ENCODE results near the gene NGFR. TPM values are rescaled to one million over a fixed set of nuclear protein-coding genes. Genes with fewer than 3 reads are reported as not detected.

NGFR gene
- polyA plus RNA-seq, 5 donors = 8.1 to 22.2 (median 10.5) TPM

- DNase-seq = no peak
Observed at GRCh38 chr17:49514071-49514721, 19.1 kb downstream of the NGFR start.

DNA sequence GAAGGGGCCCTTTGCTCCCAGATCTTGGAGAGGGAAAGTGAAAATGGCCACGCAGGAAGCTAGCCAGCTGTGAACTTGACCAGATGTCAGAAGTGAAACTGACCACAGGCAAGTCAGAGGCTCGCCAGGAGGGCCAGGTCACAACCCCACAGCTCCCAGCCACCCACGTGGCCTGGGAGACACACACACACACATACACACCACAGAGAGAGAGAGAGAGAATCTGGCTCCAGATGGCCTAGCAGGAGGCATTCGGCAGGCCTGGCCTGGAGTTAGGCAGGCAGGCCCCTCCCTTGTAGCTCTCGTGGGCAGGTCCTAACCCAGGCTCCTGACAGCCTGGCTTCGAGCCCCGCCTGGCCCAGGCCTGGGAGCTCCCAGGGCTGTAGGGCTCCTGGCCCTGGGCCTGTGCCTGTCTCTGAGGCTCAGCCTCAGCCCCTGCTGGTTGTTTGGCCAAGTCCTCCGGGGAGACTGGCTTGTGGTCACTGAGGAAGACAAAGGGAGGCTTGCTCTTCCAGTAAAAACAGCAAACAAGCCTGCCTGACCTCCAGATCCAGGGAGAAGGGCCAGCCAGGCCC is 20.2 kb downstream of the NGFR start:
- DNase-seq = peak; percentile 79 to 81

DNA sequence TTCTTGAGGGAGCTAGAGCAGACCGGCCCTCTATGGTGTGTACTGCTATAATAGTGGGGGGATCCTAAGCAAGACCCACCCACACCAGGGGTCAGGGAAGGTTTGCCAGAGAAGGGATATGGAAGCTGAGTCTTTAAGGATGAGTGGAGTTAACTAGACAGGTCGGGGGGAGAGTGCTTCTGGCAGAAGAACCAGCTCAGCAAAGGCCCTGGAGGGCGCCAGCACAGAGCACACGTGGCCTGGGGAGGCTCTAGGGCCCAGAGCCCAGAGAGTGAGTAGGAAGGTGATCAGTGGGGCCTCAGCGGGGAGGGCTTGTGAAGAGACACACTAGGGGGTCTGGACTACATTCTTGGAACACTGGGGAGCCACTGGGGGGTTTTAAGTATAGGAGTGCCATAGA is 21.1 kb downstream of the NGFR start:
- DNase-seq = no peak

DNA sequence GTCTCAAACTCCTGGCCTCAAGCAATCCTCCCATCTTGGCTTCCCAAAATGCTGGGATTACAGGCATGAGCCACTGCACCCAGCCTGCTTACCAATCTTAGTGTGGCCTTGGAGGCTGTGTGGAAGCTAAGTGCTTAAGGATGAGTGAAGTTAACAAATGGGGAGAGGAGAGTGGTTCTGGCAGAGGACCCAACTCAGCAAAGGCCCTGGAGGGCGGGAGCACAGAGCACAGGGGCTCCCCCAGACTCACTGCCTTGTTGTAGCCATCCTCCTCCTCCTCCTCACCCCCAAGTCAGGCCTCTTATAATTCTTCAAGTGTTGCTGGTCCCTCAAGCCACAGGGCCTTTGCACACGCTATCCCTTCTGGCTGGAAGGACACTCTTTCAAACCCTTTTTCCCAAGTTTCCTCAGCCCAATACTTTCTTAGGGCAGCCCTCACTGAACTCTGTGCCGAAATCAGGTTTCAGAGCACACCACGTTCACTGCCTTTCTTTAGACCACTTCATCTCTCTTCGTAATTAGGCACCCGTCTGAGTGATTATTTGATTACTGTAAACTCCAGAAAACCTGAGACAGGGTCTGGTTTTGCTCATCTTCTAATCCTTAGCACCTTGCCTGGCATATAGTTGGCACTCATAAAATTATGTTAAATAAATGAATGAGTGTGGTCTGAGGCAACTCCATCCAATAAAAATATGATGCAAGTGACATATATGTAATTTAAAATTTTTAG is 23.4 kb downstream of the NGFR start:
- DNase-seq = no peak

DNA sequence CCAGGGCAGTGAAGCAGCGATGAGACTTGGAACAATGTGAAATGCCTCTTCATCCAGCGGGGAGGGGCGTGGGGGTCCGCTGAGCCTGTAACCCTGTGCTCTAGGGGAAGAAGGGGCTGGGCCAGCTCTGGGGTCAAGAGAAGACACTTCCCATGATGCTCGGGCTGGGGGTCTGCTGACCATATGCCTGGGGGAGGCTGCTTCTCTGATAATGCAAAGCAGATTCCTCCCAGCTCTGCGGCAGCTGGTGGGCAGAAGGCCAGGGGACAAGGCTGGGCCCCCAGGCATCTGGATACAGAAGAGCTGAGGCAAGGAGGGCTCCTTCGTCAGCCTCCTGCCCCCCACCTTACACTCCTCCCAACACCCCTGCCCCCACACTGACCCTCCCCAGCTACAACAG is 24.7 kb downstream of the NGFR start:
- no peak for DNase-seq

DNA sequence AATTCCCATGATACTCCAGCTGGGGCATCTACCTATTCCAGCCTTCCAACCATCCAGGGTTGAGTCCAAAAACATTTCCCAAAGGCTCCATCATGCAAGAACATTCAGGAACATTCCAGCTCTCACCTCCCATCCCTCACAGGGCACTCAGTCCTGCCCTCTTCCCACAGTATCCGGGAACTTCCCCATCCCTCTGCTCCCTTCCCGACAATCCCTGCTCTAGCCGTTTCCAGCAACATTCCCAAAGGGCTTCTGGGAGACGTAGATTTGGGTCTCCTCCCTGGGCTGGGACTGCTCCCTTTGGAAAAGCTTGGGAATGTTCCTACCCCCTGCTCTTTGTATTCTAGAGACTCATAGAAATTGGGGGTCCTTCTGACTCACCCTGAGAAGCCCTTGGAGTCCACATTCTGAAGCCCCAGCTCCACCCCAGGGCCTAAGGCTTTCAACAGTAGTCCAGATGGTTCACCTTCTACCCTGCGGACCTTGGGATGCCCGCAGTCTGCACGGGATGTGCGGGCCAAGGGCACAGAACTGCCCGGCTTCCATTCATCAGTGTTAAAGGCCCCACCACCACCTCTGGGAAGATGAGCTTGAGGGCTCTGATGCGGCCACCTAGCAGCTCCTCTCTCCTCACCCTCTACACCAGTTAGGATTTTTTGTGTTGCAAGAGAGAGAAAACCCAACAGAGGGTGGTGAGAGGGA is 25.4 kb downstream of the NGFR start:
- no peak for DNase-seq

- no peak for DNase-seq
Observed at GRCh38 chr17:49521088-49521450, 26.0 kb downstream of the NGFR start.

DNA sequence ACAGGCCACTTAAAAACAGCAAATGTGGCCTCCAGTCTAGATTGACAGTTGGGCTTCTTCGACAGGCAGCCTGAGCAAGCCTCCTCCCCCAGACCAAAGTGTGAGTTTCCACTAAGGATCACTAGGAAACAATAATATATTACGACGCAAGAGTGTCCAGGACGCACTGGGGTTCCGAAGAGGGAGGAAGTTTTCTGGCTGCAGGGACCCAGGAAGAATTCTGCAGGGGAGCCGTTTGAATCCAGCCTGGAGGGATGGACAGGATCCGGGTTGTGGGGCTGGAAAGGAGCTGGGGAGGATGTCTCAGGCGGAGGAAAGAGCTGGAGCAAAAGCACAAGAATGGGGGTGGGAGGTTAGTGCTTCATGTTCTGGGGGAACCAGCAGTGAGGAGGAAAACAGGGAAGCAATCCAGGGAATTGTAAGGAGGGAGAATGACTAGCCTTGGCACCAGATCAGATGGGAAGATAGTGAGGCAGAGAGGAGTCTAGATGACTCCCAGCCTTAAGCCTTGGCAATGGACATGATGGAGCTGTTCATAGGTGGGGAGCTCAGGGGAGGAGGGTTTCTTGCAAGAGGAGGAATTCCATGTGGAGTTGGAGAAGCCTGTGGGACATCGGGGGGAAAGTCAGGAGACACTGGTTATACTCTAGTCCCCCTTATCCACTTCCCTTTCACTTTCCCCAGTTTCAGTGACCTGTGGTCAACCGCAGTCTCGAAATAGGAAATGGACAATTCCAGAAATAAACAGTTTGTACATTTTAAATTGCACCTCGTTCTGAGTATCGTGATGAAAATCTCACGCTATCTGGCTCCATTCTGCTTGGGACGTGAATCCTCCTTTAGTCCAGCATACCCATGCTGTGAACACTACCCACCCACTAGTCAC is 26.6 kb downstream of the NGFR start:
- DNase-seq = no peak

- DNase-seq = no peak
Observed at GRCh38 chr17:49522357-49522890, 27.3 kb downstream of the NGFR start.

GRCh38 chr17:49523196-49523595 is 28.1 kb downstream of the NGFR start:
- no peak for DNase-seq

DNA sequence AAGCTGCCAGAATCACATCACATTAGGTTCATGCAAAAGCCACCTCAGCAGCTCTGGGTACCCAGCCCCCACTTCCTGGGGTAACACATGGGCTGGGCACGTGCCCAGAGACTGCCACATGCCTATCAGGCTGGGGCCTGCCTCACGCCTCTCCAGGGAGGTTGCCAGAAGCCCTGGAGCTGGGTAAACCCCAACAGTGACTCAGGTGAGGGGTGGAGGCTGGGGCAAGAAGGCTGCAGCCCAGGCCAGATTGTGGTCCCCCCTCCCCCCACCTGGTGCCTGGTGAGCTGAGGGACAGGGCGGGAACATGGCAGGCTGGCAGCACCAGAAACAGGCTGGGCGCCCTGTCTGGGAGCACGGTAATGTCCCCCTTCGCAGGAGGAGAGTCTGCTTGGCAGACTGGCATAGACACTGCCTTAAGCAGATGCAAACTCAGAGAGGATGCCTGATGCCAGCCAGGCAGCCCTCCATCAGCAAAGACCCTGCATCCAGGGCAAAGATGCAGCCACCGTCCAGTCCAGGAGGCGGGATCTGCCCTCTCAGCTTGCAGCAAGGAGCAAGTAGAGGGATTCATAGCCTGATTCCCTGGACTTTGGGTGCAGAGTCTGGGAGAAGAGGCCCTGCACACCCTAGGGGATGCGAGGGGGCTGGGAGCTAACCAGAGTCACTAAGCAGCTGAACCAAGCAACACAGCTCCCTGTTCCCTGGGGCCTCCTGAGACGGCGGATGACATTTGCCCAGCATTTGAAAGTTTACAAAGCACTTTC is 28.8 kb downstream of the NGFR start:
- no peak for DNase-seq

- no peak for DNase-seq
Observed at GRCh38 chr17:49524473-49525359, 29.6 kb downstream of the NGFR start.

- no peak for DNase-seq
Observed at GRCh38 chr17:49525831-49526741, 31.0 kb downstream of the NGFR start.

DNA sequence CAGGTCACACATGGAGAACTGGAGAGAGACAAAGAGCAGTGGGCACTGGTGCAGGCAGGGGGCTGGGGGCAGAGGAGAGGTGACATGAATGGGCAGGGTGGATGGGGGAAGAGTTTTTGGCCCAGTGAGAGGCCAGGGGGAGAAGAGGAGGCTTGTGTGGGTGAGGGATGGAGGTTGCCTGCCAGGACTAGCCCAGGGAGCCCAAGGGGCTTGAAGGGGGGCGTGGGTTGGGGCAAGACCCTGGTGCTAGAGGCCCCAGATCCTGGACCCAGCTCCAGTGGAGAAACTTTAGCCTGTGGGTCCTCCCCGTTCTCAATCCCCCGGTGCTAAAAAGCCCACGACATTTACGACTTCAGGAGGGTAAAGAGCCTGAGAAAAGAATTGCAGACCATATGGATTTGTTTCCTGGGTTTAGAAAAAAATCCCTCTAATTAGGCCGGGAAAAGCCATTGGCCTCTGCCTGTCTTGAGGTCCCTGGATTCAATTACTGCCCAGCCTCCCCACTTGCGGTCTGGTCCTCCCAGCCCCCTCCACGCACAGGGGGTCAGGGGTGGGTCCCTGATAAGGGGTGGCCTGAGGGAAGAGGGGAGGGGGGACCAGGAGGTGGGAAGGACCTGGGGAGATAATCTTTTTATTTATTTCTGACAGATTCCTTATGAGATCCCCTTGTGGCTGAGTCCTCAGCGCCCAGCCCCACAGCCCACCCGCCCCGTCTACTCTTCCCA is 33.0 kb downstream of the NGFR start:
- no peak for DNase-seq

DNA sequence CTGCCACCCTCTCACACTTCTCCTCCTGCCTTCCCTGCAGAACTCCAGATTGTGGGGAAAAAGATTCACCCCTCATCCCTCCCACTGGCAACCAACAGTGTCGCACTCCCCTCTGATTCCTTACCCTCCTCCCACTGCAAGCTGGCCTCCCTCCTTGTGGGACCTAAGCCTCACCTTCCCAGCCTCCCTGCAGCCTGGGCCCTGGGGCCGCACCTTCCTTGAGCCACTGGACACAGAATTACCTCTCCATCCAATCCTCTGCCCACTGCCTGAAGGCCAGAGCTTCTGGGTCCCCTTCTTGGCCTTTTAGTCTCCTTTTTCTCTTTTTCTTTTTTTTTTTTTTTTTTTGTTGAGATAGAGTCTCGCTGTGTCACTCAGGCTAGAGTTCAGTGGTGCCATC is 33.9 kb downstream of the NGFR start:
- no peak for DNase-seq

GRCh38 chr17:49530118-49530517 is 35.0 kb downstream of the NGFR start:
- no peak for DNase-seq

GRCh38 chr17:49543860-49544259 is 48.8 kb downstream of the NGFR start:
- no peak for DNase-seq
